HG02884 (cell line): ENCODE measurements around the gene TINAGL1.

Source experiments
- ATAC-seq: cut with Tn5 transposase; IDR thresholded peaks from one replicate; pipeline ENCODE4 v1.9.1; 2021; ENCODE audit warnings: mild to moderate bottlenecking, moderate library complexity; ENCODE audit not compliant: unreplicated experiment

Gene TINAGL1

DNA sequence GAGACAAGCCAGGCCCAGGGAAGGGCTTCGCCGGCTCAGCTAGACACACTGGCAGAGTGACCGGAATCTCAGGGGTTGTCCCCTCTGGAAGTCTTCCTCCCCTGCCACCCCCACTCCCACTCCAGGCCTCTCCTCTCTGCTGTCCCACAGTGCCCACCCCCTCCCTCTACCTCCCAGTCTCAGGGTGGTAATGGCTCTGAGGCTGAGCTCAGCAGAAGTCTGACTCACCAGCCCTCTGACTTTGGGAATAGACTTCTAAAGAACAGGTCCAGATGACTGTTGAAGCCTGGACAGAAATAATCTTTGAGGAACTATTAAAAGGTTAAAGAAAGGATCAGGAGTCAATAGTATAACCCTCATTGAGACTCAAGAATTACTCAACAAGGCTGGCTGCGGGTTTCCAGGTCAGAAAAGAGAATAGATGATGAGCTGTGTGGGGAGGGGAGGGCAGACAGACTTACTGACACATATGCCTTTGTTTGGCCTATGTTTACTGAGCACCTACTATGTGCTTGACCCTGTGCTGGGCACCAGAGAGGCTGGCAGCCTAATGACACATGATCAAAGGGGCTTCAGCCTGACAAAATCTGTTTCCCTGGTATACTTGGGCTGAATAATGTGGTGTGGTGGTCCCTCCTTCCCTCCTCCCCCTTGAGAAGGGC is 49.4 kb downstream of the TINAGL1 start:
- no peak for ATAC-seq

DNA sequence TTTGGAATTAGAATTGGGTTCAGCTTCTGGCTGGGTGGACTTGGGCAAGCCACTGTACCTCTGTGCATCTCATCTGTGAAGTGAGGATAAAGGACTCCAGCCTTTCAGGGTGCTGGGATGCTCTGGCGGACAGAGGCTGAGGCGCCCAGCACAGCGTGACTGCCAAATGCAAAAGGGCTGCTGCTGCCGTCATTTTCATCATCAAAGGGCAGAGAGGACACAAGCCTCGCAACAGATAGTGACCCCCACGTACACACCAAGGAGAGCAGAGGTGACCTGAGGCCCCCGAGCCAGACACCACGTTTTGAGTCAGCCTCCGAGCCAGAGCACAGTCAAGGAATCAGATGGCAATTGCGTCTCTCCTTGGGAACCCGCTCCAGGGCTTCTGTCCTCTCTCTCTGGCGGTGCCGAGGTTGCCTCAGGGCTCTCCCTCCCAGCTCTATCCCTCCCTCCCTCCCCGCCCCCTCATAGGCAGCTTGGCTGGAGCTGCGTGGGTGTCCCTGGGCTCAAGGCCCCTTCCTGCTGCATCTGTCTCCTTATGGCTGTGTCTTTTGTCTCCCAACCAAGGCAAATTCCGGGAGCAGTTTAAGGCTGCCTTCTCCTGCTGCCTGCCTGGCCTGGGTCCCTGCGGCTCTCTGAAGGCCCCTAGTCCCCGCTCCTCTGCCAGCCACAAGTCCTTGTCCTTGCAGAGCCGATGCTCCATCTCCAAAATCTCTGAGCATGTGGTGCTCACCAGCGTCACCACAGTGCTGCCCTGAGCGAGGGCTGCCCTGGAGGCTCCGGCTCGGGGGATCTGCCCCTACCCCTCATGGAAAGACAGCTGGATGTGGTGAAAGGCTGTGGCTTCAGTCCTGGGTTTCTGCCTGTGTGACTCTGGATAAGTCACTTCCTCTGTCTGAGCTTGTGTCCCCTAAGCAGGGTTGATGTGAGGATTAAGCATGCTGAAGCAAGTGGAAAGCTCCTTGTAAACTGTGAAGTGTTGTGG is 50.2 kb downstream of the TINAGL1 start:
- no peak for ATAC-seq

DNA sequence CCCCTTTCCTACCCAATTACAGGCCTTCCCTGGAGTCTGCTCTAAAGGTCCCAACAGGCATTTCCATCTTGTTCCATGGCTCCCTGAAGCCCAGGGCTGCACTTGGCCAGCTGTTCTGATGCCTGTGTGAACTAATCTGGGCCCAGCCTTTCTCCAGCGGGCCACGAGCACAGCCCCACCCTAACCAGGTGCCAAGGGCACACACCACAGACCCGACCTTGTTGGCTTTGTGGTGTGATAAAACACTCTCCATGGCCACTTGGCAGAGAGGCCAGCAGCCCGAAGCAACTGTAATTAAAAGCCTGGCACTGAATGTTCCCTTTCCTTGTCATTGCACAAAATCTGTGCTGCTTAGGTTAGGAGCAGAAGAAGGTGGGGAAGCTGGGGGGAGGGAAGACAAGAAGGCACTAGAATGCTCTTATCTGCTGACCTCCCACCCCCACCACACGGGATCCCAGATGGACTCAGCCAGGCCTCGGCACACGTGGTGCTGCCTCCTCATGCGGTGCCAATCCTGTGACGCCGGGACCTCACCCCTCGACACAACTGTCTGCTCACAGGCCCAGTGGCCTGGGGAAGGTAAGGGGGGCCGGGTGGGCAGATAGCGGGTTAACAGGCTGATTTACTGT is 51.1 kb downstream of the TINAGL1 start:
- no peak for ATAC-seq

DNA sequence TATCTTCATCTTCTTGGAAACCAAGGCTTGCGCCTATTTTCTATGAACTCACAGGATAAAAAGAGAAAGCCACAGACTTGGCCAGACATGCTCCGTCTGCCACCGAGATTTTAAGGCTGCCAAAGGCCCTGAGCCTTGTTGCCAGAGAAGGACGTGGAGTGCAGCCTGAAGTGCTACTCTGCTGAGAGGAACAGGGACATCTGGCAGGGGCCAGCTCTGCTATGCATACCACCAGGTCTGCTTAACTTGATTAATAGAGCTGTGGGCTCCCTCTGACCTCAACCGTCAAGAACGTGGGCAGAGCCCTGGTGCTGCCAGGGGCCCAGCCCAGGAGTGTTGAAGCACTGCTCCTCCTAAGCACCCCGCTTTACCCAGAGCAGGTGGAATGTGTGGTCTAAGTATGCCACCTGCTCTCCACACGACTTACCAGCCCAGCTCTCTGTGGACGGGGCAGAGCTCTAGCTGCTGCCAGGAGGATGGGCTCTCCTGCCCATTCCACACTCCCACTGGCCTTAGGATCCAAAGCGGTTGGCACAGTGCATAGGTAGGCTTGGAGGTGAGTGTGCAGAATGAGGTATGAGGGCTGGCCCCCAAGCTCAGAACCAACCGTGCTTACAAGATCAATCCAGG is 51.7 kb downstream of the TINAGL1 start:
- no peak for ATAC-seq

DNA sequence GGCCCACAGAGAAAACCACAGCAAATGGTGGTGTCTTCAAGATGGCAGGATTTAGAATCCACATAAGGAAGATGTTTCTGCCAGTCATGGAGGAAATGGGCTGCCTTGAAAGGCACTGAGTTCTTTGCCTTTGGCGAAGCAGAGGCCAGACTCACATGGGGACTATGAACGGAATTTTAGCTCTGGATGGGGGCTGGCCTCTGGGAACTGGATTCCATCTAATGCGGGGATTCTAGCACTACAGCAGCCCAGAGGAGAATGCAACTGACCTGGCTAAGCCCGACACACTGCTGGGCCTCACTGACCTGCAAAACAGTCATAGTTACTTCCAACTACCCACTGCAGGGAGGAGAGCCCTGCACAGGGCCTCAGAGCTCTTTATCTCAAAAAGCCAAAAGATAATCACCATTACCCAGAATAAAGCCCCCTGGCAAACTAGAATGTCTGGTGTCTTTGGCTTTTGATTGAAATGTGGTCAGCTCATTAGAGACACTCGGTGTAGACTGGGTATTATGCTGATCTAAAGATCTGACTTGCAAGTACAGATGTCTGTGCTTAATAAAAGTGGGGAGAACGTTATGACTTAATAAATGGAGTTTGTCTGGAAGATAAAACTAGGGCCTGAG is 52.7 kb downstream of the TINAGL1 start:
- ATAC-seq, result no peak

DNA sequence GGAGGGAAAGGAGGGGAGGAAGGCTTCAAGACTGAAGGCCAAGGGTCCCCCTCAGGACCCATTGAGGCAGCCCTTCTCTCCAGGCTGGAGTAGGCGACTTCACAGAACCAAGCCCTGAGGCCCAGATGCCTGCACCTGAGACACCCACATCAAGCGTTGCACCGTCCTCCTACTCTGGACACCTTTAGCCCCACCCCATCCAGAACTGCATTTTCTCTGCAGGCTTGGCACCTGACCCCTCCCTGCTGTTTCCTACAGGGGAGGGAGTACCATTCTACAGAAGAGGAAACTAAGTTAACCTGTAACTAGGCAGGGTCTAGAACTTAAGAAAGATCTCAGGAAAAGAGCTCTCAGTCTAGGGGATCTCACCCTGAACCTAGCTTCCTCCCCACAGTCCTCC is 56.3 kb downstream of the TINAGL1 start:
- ATAC-seq, result no peak

DNA sequence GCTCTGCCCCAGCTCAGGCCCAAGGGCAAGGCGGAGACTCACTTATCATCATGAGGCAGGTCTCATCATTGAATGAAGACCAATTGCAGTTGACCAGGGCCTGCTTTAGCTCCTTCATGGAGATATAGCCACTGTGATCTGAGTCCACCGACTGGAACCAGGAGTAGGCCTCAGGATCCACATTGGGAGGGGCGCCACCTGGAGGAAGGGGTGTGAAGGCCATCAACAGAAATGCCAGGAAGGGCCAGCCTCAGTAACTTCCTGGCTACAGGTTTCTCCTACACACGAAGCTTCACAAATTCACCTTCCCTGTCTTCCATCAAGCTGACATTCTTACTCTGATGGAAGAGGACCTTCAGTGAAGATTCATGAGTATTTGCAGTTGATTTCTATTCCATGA is 56.8 kb downstream of the TINAGL1 start:
- ATAC-seq, result no peak
